GM18951 (cell line): ENCODE results near the gene MBOAT1.

Experiments
- POLR2A ChIP-seq: IDR thresholded peaks from 4 replicates; pipeline ENCODE4 v1.6.1; 2011; ENCODE audit warnings: mild to moderate bottlenecking; ENCODE audit not compliant: insufficient read length, insufficient read depth; ENCODE audit errors: extremely low read depth
- in situ Hi-C: fragments of 300-500 bp; cut with MboI; formaldehyde crosslinking; loops from one replicate; pipeline ENCODE4 v1.12.0; 2022; ENCODE audit warnings: low sequenced_read_pairs, mixed read lengths, inconsistent platforms; ENCODE audit not compliant: unreplicated experiment

The MBOAT1 gene

DNA sequence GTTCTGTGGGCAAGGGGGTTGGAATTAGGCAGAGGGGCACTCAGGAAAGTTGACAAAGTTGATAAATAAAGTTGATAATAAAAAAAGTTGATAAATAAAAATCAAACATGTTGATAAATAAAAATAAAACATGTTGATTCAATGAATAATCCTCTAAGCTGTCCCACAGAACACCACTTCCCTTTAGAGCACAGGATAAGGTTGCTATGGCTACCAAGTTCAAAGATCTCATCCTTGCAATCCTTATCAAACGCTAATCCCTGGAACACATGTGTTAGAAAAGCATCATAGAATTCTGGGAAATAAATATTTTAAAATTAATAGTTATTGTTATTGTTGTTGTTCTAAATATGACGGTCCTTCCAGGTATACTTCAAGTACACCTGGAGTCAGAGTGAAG is 33.9 kb downstream of the MBOAT1 start:
- no peak for TF ChIP-seq POLR2A
- in situ Hi-C loops, result no loop called here

DNA sequence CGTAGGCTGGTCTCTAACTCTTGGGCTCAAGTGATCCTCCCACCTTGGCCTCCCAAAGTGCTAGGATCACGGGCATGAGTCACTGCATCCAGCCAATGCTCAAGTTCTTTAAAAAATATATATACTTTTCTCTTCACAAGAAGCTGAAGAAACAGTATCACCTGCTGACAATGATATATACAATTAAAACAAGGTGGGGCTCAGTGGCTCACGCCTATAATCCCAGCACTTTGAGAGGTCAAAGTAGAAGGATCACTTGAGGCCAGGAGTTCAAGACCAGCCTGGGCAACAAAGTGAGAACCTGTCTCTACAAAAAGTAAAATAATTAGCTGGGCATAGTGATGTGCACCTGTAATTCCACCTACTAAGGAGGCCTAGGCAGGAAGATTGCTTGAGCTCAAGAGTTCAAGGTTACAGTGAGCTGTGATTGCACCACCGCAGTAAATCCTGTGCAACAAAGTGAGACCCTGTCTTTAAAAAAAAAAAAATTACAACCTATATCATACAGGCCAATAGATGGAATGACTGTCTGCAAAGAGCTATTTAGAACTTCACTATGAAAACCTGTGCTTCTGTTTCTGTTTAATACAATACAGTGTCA is 36.4 kb downstream of the MBOAT1 start:
- no peak for TF ChIP-seq POLR2A
- in situ Hi-C loops, result no loop called here

DNA sequence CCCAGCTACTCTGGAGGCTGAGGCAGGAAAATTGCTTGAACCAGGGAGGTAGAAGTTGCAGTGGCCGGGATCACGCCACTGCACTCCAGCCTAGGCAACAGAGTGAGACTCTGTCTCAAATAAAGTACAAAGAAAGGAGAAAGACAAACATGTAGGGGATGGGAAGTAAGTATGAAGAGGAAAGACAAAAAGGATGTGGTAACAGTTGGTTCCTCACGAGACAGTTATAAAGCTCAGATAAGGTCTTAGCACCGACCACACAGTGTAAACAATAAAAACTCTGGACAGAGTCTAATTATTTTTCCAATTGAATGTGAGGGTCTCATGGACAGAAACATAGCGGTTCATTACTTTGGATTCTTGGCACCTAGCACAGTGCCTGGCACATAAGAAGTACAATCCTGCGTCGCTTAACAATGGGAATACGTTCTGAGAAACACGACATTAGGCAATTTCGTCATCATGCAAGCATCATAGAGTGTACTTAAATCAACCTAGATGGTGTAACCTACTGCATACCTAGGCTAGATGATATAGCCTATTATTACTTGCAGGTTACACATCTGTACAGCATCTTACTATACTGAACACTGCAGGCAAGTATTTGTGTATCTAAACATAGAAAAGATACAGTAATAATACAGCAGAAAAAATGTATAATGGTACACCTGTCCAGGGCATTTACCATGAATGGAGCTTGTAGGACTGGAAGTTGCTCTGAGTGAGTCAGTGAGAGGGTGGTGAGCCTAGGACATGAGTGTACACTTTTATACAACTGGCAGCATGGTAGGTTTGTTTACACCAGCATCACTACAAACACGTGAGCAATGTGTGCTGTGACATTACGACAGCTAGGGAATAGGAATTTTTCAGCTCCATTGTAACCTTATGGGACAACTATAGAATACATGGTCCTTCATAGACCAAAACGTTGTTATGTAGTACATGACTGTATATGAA is 38.2 kb downstream of the MBOAT1 start:
- in situ Hi-C loops, result no loop called here
- TF ChIP-seq POLR2A, result no peak

DNA sequence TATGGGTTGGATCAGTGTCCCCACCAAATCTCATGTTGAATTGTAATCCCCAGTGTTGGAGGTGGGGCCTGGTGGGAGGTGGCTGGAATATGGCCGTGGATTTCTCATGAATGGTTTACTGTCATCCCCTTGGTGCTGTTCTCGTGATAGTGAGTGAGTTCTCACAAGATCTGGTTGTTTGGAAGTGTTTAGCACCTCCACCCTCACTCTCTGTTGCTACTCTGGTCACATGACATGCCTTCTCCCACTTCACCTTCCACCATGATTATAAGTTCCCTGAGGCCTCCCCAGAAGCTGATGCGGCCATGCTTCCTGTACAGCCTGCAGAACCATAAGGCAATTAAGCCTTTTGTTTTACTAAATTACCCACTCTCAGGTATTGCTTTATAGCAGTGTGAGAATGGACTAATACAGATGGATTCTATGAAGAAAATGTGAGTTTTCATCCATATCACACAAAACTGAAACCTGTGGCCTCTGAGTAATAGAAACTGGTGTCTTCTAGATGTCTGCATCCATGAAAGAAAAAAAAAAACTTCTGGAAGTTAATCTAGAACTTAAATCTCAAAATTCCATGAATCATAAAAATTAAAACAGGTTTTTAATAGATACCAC is 39.3 kb downstream of the MBOAT1 start:
- TF ChIP-seq POLR2A, result no peak
- in situ Hi-C loops, result no loop called here

DNA sequence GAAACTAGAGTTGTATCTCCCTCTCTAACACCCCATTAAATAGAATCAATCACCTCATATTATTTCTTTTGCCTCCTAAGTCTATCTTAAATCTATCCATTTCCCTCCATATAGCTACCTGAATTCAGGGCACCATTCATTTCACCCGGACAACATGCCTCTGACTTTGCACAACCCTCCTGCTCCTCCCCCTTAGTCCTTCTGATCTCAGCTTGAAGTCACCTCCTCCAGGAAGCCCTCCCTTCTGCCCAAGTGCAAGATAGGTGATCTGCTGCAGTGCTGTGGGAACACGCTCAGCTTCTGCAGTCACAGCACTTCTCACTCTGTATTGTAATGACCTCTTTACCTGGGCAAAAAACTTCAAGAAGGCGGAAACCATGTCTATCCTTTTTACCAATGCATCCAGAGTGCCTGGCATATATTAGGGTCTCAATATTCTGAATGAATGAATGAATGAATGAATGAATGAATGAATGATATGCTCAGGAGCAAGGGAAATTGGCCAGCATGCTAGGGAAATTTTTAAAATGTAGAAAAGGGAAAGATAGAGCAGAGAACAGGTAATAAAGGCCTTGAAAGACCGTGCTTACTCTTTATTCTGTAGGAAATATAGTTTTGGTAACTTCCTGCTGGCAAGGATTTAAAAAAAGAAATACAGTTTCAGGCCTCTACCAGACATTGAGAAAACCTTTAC is 41.7 kb downstream of the MBOAT1 start:
- TF ChIP-seq POLR2A, result no peak

DNA sequence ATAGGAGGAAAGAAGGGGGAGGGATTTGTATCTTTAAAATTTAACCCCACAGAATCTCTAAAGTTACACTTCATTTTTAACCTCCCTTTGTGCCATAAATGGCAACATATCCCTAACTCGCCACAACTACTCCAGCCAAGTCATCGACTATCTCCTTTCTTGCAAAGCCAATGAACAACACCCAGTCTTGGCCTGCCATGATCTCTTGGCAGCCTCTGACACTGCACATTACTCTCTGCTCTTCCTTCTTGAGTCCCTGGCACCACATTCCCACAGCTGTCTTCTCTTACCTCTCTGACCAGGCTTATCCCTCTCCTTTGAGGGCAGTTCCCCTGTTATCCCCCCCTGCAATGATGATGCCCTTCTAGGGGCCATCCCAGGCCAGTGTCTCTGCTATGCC is 42.5 kb downstream of the MBOAT1 start:
- TF ChIP-seq POLR2A, result no peak
- in situ Hi-C loops, result no loop called here

More for the DNA sequence above, 41.7 kb downstream of the MBOAT1 start:
- in situ Hi-C loops, result no loop called here

DNA sequence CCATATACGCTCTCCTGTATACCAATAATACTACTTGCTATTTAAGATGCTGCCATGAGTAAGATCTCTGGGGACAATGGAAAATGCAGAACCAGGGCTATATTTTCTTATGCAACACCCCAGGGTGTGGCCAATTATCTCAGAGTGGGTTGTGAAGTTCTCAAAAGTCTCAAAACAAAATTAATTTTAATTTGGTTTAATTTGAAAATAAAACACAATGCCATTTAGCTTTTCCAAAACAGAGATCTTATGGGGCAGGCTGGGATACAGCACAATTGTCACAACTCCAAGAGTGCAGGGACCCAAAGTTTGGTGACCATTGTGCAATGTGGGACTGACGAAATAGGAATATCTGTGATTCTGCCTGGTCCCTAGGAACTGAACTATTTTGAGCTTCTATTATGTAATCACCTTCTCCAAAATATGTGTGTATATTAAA is 43.1 kb downstream of the MBOAT1 start:
- in situ Hi-C loops, result no loop called here
- TF ChIP-seq POLR2A, result no peak

DNA sequence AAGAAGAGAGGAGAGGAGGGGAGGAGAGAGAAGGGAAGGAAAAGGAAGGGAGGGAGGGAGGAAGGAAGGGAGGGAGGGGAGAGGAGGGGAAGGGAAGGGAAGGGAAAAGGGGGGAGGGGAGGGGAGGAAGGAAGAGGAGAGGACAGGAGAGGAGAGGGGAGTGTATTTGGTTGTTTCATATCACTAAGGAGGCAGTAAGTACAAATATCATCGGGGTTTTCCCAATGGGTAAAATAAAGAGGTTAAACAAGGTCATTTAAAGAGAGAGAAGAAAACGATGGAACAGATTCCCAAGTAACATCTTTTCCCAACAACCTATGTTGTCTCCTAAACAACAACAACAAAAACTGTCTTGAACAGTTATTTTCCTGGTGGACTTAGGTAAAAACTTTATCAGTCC is 43.6 kb downstream of the MBOAT1 start:
- no peak for TF ChIP-seq POLR2A

DNA sequence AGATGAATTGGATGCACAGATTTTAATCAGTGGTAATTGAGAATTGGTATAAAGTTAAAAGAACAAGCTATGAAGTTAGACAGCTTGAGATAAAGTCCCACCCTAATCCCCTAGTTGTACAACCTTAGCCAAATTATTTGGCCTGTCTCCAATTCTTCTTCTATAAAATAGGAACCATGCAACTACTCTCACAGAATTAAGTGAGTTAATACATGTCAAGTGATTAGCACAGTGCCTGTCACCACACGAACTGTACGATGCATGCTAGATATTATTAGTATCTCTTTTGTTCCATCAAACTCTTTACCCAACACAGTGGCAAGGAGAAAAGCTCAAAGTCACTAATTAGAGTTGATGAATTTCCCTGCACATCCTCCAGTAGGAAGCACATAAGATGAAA is 44.7 kb downstream of the MBOAT1 start:
- TF ChIP-seq POLR2A, result no peak
- in situ Hi-C loops, result no loop called here

More for the DNA sequence above, 43.6 kb downstream of the MBOAT1 start:
- in situ Hi-C loops, result no loop called here

DNA sequence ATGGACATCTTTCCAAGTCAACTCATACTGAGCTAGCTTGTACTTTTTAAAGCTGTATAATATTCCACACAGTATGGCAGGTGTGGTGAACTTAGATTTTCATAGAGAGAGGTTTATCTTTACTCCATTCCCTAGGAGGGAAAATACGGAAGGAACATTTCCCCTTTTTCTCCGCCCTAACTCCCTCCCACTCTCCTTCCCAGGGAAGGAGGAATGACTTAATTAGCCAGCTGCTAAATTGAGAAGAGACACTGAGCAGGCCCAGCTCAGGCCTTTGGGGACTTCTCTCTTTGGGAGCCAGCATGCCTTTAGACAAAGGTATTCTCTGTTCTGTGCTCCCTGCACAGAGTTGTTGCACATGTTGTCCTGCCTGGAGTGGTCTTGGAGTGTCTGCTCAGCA is 46.1 kb downstream of the MBOAT1 start:
- in situ Hi-C loops, result no loop called here
- no peak for TF ChIP-seq POLR2A

DNA sequence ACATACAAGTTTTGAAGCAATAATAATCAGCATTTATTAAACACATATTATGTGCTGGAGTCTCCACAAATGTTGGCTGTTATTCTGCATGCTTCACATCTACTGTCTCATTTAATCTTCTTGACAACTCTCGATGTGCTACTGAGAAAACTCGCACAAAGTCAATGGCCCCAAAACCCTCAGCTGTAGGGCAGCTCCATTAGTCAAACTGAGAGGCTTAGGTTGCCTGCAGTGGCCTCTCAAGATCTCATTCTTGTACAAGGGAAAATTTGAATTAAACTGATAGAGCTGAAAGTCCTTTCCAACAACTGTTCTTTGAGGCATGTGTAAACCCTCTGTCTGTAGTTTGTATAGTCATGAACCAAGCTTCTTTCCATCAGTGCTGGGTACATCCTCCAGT is 49.8 kb downstream of the MBOAT1 start:
- TF ChIP-seq POLR2A, result no peak
- in situ Hi-C loops, result no loop called here

DNA sequence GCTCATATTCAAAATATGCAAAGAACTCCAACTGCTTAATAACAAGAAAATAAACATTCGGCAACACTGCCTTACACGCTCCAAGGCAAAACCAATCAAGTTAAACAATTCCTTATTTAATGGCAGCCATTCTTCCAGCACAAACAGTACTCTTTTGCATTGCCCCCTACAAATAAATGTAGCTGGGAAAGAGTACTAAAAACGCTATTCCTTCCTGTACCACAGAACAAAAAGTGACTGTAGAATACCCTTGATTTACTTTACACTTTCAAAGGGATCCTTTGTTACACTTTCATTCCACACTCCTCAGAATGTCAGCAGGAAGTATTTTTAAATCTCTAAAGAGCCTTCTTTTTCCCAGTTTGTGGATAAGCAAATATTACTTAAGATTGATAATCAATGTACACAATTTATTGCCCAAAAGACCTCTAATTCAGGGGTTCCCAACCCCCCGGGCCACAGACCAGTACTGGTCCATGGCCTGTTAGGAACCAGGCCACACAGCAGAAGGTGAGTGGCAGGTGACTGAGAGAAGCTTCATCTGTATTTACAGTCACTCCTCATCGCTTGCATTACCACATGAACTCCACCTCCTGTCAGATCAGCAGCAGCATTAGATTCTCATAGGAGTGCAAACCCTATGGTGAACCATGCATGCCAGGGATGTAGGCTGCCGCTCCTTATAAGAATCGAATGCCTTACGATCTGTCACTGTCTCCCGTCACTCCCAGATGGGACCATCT is 51.6 kb downstream of the MBOAT1 start:
- TF ChIP-seq POLR2A, result no peak
- in situ Hi-C loops, result no loop called here
